ENCODE results near the gene MEP1A.
"Not testable (repeated sequence)": the region's sequence is repeated elsewhere in the genome, so short reads cannot be mapped to it uniquely, and the experiment has no call there.

Gene MEP1A

GRCh38 chr6:46793138-46793537, at the start of gene MEP1A:
MEP1A (plus strand) TSS chr6:46793389; CDS start chr6:46793399, 10 bp downstream.
- in situ Hi-C loops (cut with HindIII; ENCODE audit: low sequenced_read_pairs) = no loop called here

- in situ Hi-C loops (cut with HindIII; ENCODE audit: low sequenced_read_pairs) = no loop called here
These were observed 49.6 kb upstream of the MEP1A start for GRCh38 chr6:46743425-46744158.

DNA sequence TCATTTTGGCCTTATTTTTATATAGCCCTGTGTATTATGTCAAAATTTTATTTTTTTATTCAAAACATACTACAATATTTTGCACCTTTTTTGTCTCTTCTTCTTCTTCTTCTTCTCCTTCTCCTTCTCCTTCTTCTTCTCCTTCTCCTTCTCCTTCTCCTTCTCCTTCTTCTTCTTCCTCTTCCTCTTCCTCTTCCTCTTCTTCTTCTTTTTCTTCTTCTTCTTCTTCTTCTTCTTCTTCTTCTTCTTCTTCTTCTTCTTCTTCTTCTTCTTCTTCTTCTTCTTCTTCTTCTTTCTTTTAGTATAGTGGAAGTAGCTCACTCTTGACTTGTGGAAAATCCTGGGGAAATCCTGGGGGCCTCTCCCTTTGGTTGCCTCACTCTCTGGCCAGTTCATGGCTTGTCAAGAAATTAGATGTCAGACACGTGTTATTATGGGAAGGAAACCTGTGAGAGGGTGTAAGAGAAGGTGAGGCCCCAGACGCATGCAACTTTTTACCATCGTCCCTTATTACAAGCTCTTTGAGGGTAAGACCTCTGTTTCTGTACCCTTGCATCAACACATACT, 48.9 kb upstream of the MEP1A start:
- in situ Hi-C loops (cut with HindIII; ENCODE audit: low sequenced_read_pairs) = not testable (repeated sequence)

- in situ Hi-C loops (cut with HindIII; ENCODE audit: low sequenced_read_pairs) = no loop called here
These were observed 47.2 kb upstream of the MEP1A start for GRCh38 chr6:46745973-46746372.

- in situ Hi-C loops (cut with HindIII; ENCODE audit: low sequenced_read_pairs) = no loop called here
These were observed 46.5 kb upstream of the MEP1A start, which contains the start of gene ANKRD66 for GRCh38 chr6:46746696-46747095. ANKRD66 (plus strand) TSS chr6:46746933; CDS start chr6:46751949, 5,016 bp downstream.

DNA sequence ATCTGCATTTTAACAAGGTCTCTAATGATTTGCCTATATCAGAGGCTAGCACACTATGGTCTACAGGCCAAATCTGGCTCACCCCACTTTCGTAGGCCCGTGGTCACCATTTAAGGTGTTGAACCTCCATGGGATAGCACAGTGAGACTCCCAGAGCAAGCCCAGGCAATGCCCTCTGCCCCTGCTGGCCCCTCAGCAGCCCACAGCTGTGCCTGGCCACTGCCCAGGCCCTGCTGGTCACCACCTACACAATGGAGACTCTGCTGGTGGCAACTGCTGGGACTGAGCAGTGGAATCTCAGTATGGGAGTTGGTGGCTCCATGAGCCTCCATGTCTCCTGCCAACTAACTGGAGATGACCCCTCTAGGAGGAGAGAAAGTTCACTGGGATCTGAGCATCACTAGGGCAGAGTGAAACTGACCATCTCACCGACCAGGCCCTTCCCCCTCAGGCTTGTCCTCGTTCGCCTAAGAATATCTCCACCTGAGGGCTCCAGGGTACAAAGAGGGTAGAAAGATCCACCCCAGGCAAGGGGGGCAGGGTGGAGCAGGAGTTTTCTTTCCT, 44.2 kb upstream of the MEP1A start:
- in situ Hi-C loops (cut with HindIII; ENCODE audit: low sequenced_read_pairs) = no loop called here

GRCh38 chr6:46749731-46750130, 43.5 kb upstream of the MEP1A start:
- in situ Hi-C loops (cut with HindIII; ENCODE audit: low sequenced_read_pairs) = no loop called here

- in situ Hi-C loops (cut with HindIII; ENCODE audit: low sequenced_read_pairs) = no loop called here
These were observed 41.5 kb upstream of the MEP1A start for GRCh38 chr6:46751658-46752057.

GRCh38 chr6:46755865-46756264, 37.3 kb upstream of the MEP1A start:
- in situ Hi-C loops (cut with HindIII; ENCODE audit: low sequenced_read_pairs) = no loop called here

DNA sequence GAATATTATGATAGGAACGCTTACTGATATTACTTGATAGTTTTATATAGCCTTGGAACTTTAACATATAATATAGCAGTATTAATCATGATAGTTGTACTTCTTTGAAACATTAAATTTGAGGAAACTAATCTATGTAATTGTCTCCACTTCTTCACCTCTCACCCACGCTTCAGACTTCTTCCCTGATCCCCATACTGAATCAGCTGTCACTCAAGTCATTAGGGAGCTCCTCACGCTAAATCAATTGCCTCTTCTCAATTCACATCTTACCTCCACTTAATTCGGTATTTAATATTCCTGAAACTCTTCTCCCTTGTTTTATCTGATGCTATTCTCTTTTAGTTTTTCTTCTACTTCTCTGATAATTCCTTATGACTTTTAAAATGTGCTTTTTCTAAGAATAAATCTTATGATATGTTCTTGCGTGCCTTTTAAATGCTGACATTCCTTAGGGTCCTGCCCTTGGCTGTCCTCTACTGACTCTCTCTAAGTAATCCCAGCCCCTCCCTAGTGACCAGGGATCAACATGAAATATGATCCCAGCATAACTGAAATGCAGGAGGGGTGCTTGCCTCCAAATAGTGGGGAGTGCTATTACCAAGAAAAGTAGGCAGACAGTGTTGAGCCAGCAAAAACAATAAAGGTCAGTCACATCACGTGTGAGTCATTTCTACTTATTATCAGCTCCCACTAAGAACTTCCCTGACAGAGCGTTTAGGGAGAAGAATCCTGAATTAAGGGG, 36.5 kb upstream of the MEP1A start:
- in situ Hi-C loops (cut with HindIII; ENCODE audit: low sequenced_read_pairs) = no loop called here

GRCh38 chr6:46757214-46757596, 36.0 kb upstream of the MEP1A start:
- in situ Hi-C loops (cut with HindIII; ENCODE audit: low sequenced_read_pairs) = no loop called here

DNA sequence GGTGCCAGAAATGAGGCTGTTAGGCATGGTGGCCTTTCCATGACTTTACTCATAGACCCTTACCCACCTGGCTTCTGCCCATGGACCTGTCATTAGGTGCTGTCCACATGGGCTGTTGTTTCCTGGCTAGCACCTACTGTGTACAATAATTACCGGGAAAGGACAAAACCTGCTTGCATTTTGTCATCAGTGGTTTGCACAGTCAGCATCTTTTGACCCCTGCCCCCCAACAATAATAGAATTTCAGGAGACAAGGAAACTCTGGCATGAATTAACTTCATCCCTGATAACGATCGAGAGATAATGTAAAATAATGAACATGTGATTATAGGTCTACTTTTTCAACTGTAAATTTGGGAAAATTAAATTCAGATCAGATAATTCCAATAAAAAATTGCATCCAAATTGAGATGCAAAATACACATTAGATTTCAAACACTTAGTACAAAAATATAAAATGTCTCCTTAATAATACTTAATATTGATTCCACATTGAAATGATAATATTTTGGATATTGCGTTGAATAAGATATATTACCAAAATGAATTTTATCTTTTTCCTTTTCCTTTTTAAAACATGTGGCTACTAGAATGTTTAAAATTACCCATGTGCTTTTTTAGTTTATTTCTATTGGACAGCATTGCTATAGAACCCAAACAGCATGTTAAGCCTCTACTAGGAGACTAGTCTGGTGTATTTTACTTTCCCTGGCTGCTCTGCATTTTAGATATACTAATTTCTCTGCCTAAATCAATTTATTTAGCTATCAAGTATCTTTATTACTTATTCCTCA, 34.0 kb upstream of the MEP1A start:
- in situ Hi-C loops (cut with HindIII; ENCODE audit: low sequenced_read_pairs) = no loop called here

DNA sequence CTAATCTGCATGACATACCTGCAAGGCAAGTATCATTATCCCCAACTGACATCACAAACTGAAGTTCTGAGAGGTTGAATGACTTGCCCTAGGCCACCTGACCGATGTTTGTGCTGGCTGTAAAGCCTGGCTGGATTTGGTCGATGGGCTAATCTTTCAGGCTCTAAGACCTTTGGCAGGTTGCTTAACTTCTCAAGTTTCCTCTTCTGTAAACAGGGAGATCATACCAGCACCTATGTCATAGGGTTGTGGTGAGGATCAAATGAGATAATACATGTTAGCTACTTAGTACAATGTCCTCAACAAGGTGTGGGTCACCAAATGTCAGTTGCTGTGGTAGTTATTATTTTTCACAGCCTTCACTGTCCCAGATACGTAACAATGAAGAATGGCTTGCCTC, 32.3 kb upstream of the MEP1A start:
- in situ Hi-C loops (cut with HindIII; ENCODE audit: low sequenced_read_pairs) = no loop called here

- in situ Hi-C loops (cut with HindIII; ENCODE audit: low sequenced_read_pairs) = no loop called here
These were observed 29.7 kb upstream of the MEP1A start for GRCh38 chr6:46763466-46763865.

DNA sequence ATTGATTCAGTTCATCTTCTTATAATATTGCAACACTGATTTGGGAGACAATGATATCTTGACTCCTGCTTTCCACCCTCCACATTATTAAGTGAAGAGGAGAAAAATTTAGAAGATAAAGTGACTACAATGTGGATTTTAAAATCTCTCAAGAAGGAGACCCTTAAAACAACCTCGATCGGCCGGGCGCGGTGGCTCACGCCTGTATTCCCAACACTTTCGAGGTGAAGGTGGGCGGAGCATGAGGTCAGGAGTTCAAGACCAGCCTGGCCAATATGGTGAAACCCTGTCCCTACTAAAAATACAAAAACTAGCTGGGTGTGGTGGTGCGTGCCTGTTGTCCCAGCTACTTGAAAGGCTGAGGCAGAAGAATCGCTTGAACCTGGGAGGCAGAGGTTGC, 28.9 kb upstream of the MEP1A start:
- in situ Hi-C loops (cut with HindIII; ENCODE audit: low sequenced_read_pairs) = not testable (repeated sequence)

GRCh38 chr6:46764961-46765360, 28.2 kb upstream of the MEP1A start:
- in situ Hi-C loops (cut with HindIII; ENCODE audit: low sequenced_read_pairs) = no loop called here

DNA sequence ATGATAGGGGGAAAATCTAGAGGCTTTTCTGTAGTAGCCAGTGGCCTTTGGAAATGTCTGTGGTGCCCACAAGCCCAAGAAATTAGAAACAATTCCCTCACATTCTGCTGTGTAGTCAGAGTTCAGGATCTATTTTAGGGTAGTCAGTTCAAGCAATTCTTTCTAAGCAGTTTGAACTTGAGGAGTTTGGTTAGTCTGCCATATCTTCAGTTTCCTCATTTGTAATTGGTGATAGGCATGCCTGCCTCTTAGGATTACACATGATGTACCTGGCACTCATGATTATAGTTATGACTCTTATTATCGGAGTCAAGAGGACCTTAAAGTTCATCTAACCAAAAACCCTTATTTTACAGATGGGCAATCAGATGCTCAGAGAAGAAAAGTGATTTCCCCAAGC, 21.2 kb upstream of the MEP1A start:
- in situ Hi-C loops (cut with HindIII; ENCODE audit: low sequenced_read_pairs) = no loop called here

GRCh38 chr6:46772762-46773161, 20.4 kb upstream of the MEP1A start:
- in situ Hi-C loops (cut with HindIII; ENCODE audit: low sequenced_read_pairs) = no loop called here

DNA sequence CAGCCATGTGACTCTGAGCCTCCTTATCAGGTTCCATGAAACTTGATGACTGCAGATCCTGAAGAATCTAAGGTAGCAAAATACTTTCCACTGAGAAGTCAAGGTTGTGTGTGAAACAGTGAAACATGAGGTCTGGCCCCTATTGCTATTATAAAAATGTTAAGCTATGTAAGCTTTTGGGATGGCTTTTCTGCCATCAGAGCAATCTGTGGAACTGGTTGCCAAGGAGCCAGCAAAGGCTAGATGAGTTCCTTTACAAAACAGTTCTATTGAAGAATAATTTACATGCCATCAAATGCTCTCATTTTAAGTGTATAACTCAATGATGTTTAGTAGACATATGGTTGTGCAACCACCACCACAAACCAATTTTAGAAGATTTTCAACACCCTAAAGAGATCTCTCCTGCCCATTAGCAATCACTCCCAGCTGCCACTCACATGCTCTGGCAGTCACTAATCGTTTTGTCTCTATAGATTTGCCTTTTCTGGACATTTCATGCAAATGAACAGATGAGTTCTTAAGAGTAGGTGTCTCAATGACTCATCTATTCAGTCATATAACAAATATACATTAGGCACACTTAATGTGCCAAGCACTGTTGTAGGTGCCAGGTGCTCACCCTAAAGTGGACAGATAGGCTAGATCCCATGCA, 19.9 kb upstream of the MEP1A start:
- in situ Hi-C loops (cut with HindIII; ENCODE audit: low sequenced_read_pairs) = no loop called here

- in situ Hi-C loops (cut with HindIII; ENCODE audit: low sequenced_read_pairs) = not testable (repeated sequence)
These were observed 18.5 kb upstream of the MEP1A start for GRCh38 chr6:46774736-46775135.

All from endothelial cell of hepatic sinusoid (primary cell).